ENCODE results near the gene C12orf43.
"Not testable (repeated sequence)": the region's sequence is repeated elsewhere in the genome, so short reads cannot be mapped to it uniquely, and the experiment has no call there.

The C12orf43 gene

DNA sequence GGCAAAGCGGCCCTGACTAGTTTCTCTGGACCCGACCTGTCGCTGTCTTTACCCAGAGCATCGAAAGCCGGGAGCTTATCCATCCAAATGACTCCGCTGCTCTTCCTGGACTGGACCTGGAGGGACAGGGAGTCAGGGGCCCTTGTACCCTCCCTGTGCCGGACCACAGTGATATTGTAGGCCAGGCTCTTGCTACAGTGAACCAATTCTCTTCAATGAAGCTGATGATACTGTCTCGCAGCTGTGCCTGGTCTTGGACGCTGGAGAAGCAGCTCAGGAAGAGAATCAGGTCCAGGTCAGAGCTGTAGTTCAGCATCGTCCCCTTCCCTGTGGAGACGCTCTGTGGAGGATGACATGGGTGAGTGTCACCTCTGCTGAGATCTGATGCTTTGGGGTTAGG, 37.4 kb upstream of the C12orf43 start:
- TF ChIP-seq, protein P1, sequence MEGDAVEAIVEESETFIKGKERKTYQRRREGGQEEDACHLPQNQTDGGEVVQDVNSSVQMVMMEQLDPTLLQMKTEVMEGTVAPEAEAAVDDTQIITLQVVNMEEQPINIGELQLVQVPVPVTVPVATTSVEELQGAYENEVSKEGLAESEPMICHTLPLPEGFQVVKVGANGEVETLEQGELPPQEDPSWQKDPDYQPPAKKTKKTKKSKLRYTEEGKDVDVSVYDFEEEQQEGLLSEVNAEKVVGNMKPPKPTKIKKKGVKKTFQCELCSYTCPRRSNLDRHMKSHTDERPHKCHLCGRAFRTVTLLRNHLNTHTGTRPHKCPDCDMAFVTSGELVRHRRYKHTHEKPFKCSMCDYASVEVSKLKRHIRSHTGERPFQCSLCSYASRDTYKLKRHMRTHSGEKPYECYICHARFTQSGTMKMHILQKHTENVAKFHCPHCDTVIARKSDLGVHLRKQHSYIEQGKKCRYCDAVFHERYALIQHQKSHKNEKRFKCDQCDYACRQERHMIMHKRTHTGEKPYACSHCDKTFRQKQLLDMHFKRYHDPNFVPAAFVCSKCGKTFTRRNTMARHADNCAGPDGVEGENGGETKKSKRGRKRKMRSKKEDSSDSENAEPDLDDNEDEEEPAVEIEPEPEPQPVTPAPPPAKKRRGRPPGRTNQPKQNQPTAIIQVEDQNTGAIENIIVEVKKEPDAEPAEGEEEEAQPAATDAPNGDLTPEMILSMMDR (IDR thresholded peaks at IDR 0.05; ENCODE audit: low read depth, low read length, poor library complexity, severe bottlenecking), result no peak
- no peak for TF ChIP-seq EZH2phosphoT487 (IDR thresholded peaks at IDR 0.05; ENCODE audit: borderline replicate concordance, low read length)
- no peaks in the 10 kb centered on the region for H4K20me1 ChIP-seq (ENCODE audit: control insufficient read depth, insufficient read depth, low read depth, low read length)
- H3K4me1 ChIP-seq (ENCODE audit: control insufficient read depth, low read length), result no peaks in the 10 kb centered on the region
- H3K36me3 ChIP-seq (ENCODE audit: control insufficient read depth, low read length), result no peaks in the 10 kb centered on the region
- H3K79me2 ChIP-seq (ENCODE audit: control insufficient read depth, low read length), result no peaks in the 10 kb centered on the region
- H3K4me2 ChIP-seq (ENCODE audit: low read length), result no peak overlapping the region
- H3F3A ChIP-seq (ENCODE audit: control insufficient read depth, insufficient read depth), result no peaks in the 10 kb centered on the region
- no peak overlapping the region for H3K27ac ChIP-seq (ENCODE audit: low read depth, low read length)
- 0 out of 2 replicates have a peak, but pooled peaks cover 3% of the 10 kb centered on the region for H3K9me3 ChIP-seq (ENCODE audit: control insufficient read depth, insufficient read depth, low read length)
- H3K27me3 ChIP-seq (ENCODE audit: control insufficient read depth, low read length), result peaks cover 11% of the 10 kb centered on the region; the same call in 1 of the 2 replicates
- H3K9me2 ChIP-seq (replicated peaks; ENCODE audit: control insufficient read depth, low read length), result no peaks in the 10 kb centered on the region
- H3K4me3 ChIP-seq (ENCODE audit: low read length), result no peak overlapping the region

GRCh38 chr12:121050725-121051124, 34.4 kb upstream of the C12orf43 start:
- no peak for TF ChIP-seq EZH2phosphoT487 (IDR thresholded peaks at IDR 0.05; ENCODE audit: borderline replicate concordance, low read length)
- TF ChIP-seq, protein P1 (IDR thresholded peaks at IDR 0.05; ENCODE audit: low read depth, low read length, poor library complexity, severe bottlenecking), result no peak
- no peaks in the 10 kb centered on the region for H4K20me1 ChIP-seq (ENCODE audit: control insufficient read depth, insufficient read depth, low read depth, low read length)
- H3K27me3 ChIP-seq (ENCODE audit: control insufficient read depth, low read length), result peaks cover 7% of the 10 kb centered on the region; the same call in 1 of the 2 replicates
- no peak overlapping the region for H3K27ac ChIP-seq (ENCODE audit: low read depth, low read length)
- no peaks in the 10 kb centered on the region for H3K79me2 ChIP-seq (ENCODE audit: control insufficient read depth, low read length)
- peaks cover 8% of the 10 kb centered on the region for H3K4me1 ChIP-seq (ENCODE audit: control insufficient read depth, low read length)
- no peak overlapping the region for H3K4me3 ChIP-seq (ENCODE audit: low read length)
- no peak overlapping the region for H3K4me2 ChIP-seq (ENCODE audit: low read length)
- no peaks in the 10 kb centered on the region for H3K36me3 ChIP-seq (ENCODE audit: control insufficient read depth, low read length)
- H3K9me2 ChIP-seq (replicated peaks; ENCODE audit: control insufficient read depth, low read length), result no peaks in the 10 kb centered on the region
- H3F3A ChIP-seq (ENCODE audit: control insufficient read depth, insufficient read depth), result no peaks in the 10 kb centered on the region
- 0 out of 2 replicates have a peak, but pooled peaks cover 3% of the 10 kb centered on the region for H3K9me3 ChIP-seq (ENCODE audit: control insufficient read depth, insufficient read depth, low read length)

- no peak overlapping the region for H3K4me2 ChIP-seq (ENCODE audit: low read length)
- TF ChIP-seq, protein P1 (IDR thresholded peaks at IDR 0.05; ENCODE audit: low read depth, low read length, poor library complexity, severe bottlenecking), result no peak
- TF ChIP-seq EZH2phosphoT487 (IDR thresholded peaks at IDR 0.05; ENCODE audit: borderline replicate concordance, low read length), result no peak
- H3K9me3 ChIP-seq (ENCODE audit: control insufficient read depth, insufficient read depth, low read length), result 0 out of 2 replicates have a peak, but pooled peaks cover 3% of the 10 kb centered on the region
- H3K9me2 ChIP-seq (replicated peaks; ENCODE audit: control insufficient read depth, low read length), result no peaks in the 10 kb centered on the region
- H3K27me3 ChIP-seq (ENCODE audit: control insufficient read depth, low read length), result peaks cover 10% of the 10 kb centered on the region
- no peak overlapping the region for H3K4me3 ChIP-seq (ENCODE audit: low read length)
- H3K79me2 ChIP-seq (ENCODE audit: control insufficient read depth, low read length), result no peaks in the 10 kb centered on the region
- H3F3A ChIP-seq (ENCODE audit: control insufficient read depth, insufficient read depth), result no peaks in the 10 kb centered on the region
- peaks cover 8% of the 10 kb centered on the region for H3K4me1 ChIP-seq (ENCODE audit: control insufficient read depth, low read length)
- no peaks in the 10 kb centered on the region for H3K36me3 ChIP-seq (ENCODE audit: control insufficient read depth, low read length)
- H3K27ac ChIP-seq (ENCODE audit: low read depth, low read length), result no peak overlapping the region
- no peaks in the 10 kb centered on the region for H4K20me1 ChIP-seq (ENCODE audit: control insufficient read depth, insufficient read depth, low read depth, low read length)
Measured at GRCh38 chr12:121048442-121048841, 32.2 kb upstream of the C12orf43 start.

GRCh38 chr12:121047400-121047799, 31.1 kb upstream of the C12orf43 start:
- H3K79me2 ChIP-seq (ENCODE audit: control insufficient read depth, low read length); H3F3A ChIP-seq (ENCODE audit: control insufficient read depth, insufficient read depth); H3K9me3 ChIP-seq (ENCODE audit: control insufficient read depth, insufficient read depth, low read length); H4K20me1 ChIP-seq (ENCODE audit: control insufficient read depth, insufficient read depth, low read depth, low read length); H3K36me3 ChIP-seq (ENCODE audit: control insufficient read depth, low read length); H3K27ac ChIP-seq (ENCODE audit: low read depth, low read length); H3K9me2 ChIP-seq (replicated peaks; ENCODE audit: control insufficient read depth, low read length); H3K4me3 ChIP-seq (ENCODE audit: low read length); H3K4me2 ChIP-seq (ENCODE audit: low read length); H3K4me1 ChIP-seq (ENCODE audit: control insufficient read depth, low read length): not testable (repeated sequence)
- H3K27me3 ChIP-seq (ENCODE audit: control insufficient read depth, low read length), result peaks cover 16% of the 10 kb centered on the region

Data from DOHH2 (cell line).